WI38 (cell line): Measurements from ENCODE around the gene PLCG2.
"Not testable (repeated sequence)": the region's sequence is repeated elsewhere in the genome, so short reads cannot be mapped to it uniquely, and the experiment has no call there.

Experiments
- H3K4me3 ChIP-seq: 2 replicates; pipeline ENCODE4 v1.5.1; 2011; ENCODE audit warnings: low read depth, mild to moderate bottlenecking, control low read depth, low read length
- CTCF ChIP-seq: IDR thresholded peaks from 2 replicates; pipeline ENCODE4 v1.5.1; 2012; ENCODE audit warnings: low read depth, mild to moderate bottlenecking, control low read depth, low read length

The PLCG2 gene

GRCh38 chr16:81792828-81793227, 13.7 kb downstream of the PLCG2 start:
- TF ChIP-seq CTCF: no peak

GRCh38 chr16:81795193-81795592, 16.1 kb downstream of the PLCG2 start:
- H3K4me3 ChIP-seq: no peak overlapping the region
- TF ChIP-seq CTCF: no peak

More at GRCh38 chr16:81792828-81793227, 13.7 kb downstream of the PLCG2 start:
- no peak overlapping the region for H3K4me3 ChIP-seq

- TF ChIP-seq CTCF: no peak
- H3K4me3 ChIP-seq: no peak overlapping the region
These were observed 16.9 kb downstream of the PLCG2 start for GRCh38 chr16:81796035-81796434.

- TF ChIP-seq CTCF: no peak
- H3K4me3 ChIP-seq: no peak overlapping the region
These were observed 17.7 kb downstream of the PLCG2 start for GRCh38 chr16:81796583-81797346.

- H3K4me3 ChIP-seq: no peak overlapping the region
- no peak for TF ChIP-seq CTCF
These were observed 18.4 kb downstream of the PLCG2 start for GRCh38 chr16:81797443-81797842.

- H3K4me3 ChIP-seq: no peak overlapping the region
- TF ChIP-seq CTCF: no peak
These were observed 19.4 kb downstream of the PLCG2 start for GRCh38 chr16:81798311-81799137.

GRCh38 chr16:81799138-81799504, 20.0 kb downstream of the PLCG2 start:
- no peak overlapping the region for H3K4me3 ChIP-seq
- no peak for TF ChIP-seq CTCF

GRCh38 chr16:81801724-81802123, 22.6 kb downstream of the PLCG2 start:
- not testable (repeated sequence) for H3K4me3 ChIP-seq
